SK-N-SH (cell line): ENCODE data around the gene ZSCAN21. TPM values are rescaled to one million over a fixed set of nuclear protein-coding genes. Genes with fewer than 3 reads are reported as not detected.
A peak's percentile ranks its signal among the peaks of the same experiment; 100 is the strongest.

Source experiments
- CTCF ChIA-PET: fragments of 300-600, 350-600 bp; formaldehyde crosslinking; extraction: SDS; loops from one replicate; lab custom pipeline; 2021; lab: Yijun Ruan, JAX
- POLR2A ChIA-PET: fragments of 350-600 bp; sonication (Branson Sonifier 250); formaldehyde crosslinking; extraction: SDS; loops from one replicate; lab custom pipeline; 2020; ENCODE audit warnings: antibody characterized with exemption, inconsistent platforms; lab: Yijun Ruan, JAX
- DNase-seq: peaks from one replicate; pipeline ENCODE4 v3.0.0; 2012
- H2AFZ ChIP-seq: fragments of 200-600 bp; sonication (generic); 2 replicates; pipeline ENCODE4 v1.8.1; 2016; ENCODE audit warnings: antibody characterized with exemption, mild to moderate bottlenecking, low read depth
- H3F3A ChIP-seq: fragments of 200-600 bp; sonication (generic); replicated peaks from 2 replicates; pipeline ENCODE3; 2016; ENCODE audit warnings: antibody characterized with exemption, mild to moderate bottlenecking; ENCODE audit not compliant: insufficient read depth
- H3K27ac ChIP-seq, 2 experiments: fragments of 200-500 bp in 1 of 2; fragments of 200-600 bp in 1 of 2; sonication (Bioruptor generic) in 1 of 2; sonication (generic), shearing (Covaris generic) in 1 of 2; 2 replicates each; pipeline versions ENCODE4 v1.5.1 to v1.6.1; 2014 to 2016; ENCODE audit warnings: low read depth in 2 of 2, inconsistent platforms in 1 of 2, low read length in 1 of 2, mild to moderate bottlenecking in 1 of 2, mixed read lengths in 1 of 2
- H3K27me3 ChIP-seq: fragments of 200-600 bp; sonication (generic), shearing (Covaris generic); 2 replicates; pipeline ENCODE4 v1.6.1; 2016; ENCODE audit warnings: mixed run types; ENCODE audit not compliant: insufficient read depth
- H3K36me3 ChIP-seq, 2 experiments: fragments of 200-500 bp in 1 of 2; fragments of 200-600 bp in 1 of 2; sonication (Bioruptor generic) in 1 of 2; sonication (generic) in 1 of 2; replicated peaks in 1 of 2; 2 replicates each; pipeline versions ENCODE3 to v1.5.1; 2014 to 2016; ENCODE audit warnings: low read length in 1 of 2, mild to moderate bottlenecking in 1 of 2; ENCODE audit not compliant: insufficient read depth in 2 of 2, control insufficient read depth in 1 of 2
- H3K4me1 ChIP-seq, 2 experiments: fragments of 200-500 bp in 1 of 2; fragments of 200-600 bp in 1 of 2; sonication (Bioruptor generic) in 1 of 2; sonication (generic), shearing (Covaris generic) in 1 of 2; 2 replicates each; pipeline versions ENCODE4 v1.5.1 to v1.6.1; 2014 to 2016; ENCODE audit warnings: low read depth in 1 of 2, low read length in 1 of 2, mixed run types in 1 of 2; ENCODE audit not compliant: insufficient read depth in 2 of 2, control insufficient read depth in 1 of 2
- H3K4me2 ChIP-seq: fragments of 200-600 bp; sonication (generic), shearing (Covaris generic); 2 replicates; pipeline ENCODE4 v1.6.1; 2017; ENCODE audit warnings: mixed run types
- H3K4me3 ChIP-seq, 2 experiments: fragments of 200-500 bp in 1 of 2; fragments of 200-600 bp in 1 of 2; sonication (Bioruptor generic) in 1 of 2; sonication (generic), shearing (Covaris generic) in 1 of 2; 2 replicates each; pipeline versions ENCODE4 v1.5.1 to v1.8.1; 2014 to 2016; ENCODE audit warnings: low read depth in 2 of 2, inconsistent platforms in 1 of 2, low read length in 1 of 2, mild to moderate bottlenecking in 1 of 2, mixed read lengths in 1 of 2, moderate library complexity in 1 of 2
- H3K79me2 ChIP-seq: fragments of 200-600 bp; sonication (generic); 2 replicates; pipeline ENCODE4 v1.8.1; 2017; ENCODE audit warnings: mild to moderate bottlenecking; ENCODE audit not compliant: insufficient read depth
- H3K9ac ChIP-seq: fragments of 200-600 bp; sonication (generic); 2 replicates; pipeline ENCODE4 v1.6.1; 2017; ENCODE audit warnings: mixed run types
- H3K9me2 ChIP-seq: fragments of 200-600 bp; sonication (generic); 2 replicates; pipeline ENCODE4 v1.6.1; 2017; ENCODE audit warnings: mixed run types
- H3K9me3 ChIP-seq: fragments of 200-600 bp; sonication (generic); 2 replicates; pipeline ENCODE4 v1.6.1; 2017; ENCODE audit warnings: mixed run types, mild to moderate bottlenecking, moderate library complexity
- H4K20me1 ChIP-seq: fragments of 200-600 bp; sonication (generic); 2 replicates; pipeline ENCODE4 v1.6.1; 2017; ENCODE audit warnings: mild to moderate bottlenecking, mixed run types; ENCODE audit not compliant: insufficient read depth
- FOSL2 ChIP-seq: IDR thresholded peaks from 2 replicates; pipeline ENCODE4 v1.4.0; 2012; ENCODE audit warnings: low read depth, mild to moderate bottlenecking, moderate library complexity, borderline replicate concordance
- FOXM1 ChIP-seq: IDR thresholded peaks from 2 replicates; pipeline ENCODE4 v1.4.0; 2012; ENCODE audit warnings: low read depth, mild to moderate bottlenecking
- GATA2 ChIP-seq: sonication (generic); formaldehyde crosslinking; IDR thresholded peaks from 2 replicates; pipeline ENCODE4 v1.5.0; 2020; ENCODE audit warnings: mild to moderate bottlenecking, missing genetic modification reagents
- MEF2A ChIP-seq: IDR thresholded peaks from 2 replicates; pipeline ENCODE4 v1.4.0; 2012; ENCODE audit warnings: low read depth, borderline replicate concordance
- NFIC ChIP-seq: IDR thresholded peaks from 2 replicates; pipeline ENCODE4 v1.4.0; 2012; ENCODE audit warnings: borderline replicate concordance
- SIN3A ChIP-seq: IDR thresholded peaks from 2 replicates; pipeline ENCODE4 v1.6.1; 2012; ENCODE audit warnings: low read depth, mild to moderate bottlenecking, low read length, moderate library complexity, borderline replicate concordance
- WGBS: methylation state at CpG from one replicate; pipeline ENCODE4 v1.1.6; 2017; ENCODE audit warnings: low lambda C conversion rate; 5-methylcytosine and 5-hydroxymethylcytosine counted together
- polyA plus RNA-seq, 3 experiments: library from polyadenylated mRNA; depleted of rRNA; stranded (reverse); fragments of >200 nt; gene quantifications; 2 replicates each; pipeline ENCODE4 v1.2.3, GENCODE V29; 2012
- TF ChIP-seq, protein P1 (sequence below): fragments of 150-350 bp; IDR thresholded peaks from 2 replicates; pipeline ENCODE4 v1.6.1; 2016; ENCODE audit warnings: mild to moderate bottlenecking, low read depth, low read length
- TF ChIP-seq, protein P2 (sequence below): IDR thresholded peaks from 2 replicates; pipeline ENCODE4; 2012
- TF ChIP-seq, protein P3 (sequence below): fragments of 200-600 bp; sonication (generic); IDR thresholded peaks from 2 replicates; pipeline ENCODE4 v1.6.1; 2017; ENCODE audit warnings: antibody characterized with exemption, mild to moderate bottlenecking, moderate library complexity

The ZSCAN21 gene
- polyA plus RNA-seq, 1 of the 3 experiments (the other 2 are of a cell fraction) = 17.5 TPM

DNA sequence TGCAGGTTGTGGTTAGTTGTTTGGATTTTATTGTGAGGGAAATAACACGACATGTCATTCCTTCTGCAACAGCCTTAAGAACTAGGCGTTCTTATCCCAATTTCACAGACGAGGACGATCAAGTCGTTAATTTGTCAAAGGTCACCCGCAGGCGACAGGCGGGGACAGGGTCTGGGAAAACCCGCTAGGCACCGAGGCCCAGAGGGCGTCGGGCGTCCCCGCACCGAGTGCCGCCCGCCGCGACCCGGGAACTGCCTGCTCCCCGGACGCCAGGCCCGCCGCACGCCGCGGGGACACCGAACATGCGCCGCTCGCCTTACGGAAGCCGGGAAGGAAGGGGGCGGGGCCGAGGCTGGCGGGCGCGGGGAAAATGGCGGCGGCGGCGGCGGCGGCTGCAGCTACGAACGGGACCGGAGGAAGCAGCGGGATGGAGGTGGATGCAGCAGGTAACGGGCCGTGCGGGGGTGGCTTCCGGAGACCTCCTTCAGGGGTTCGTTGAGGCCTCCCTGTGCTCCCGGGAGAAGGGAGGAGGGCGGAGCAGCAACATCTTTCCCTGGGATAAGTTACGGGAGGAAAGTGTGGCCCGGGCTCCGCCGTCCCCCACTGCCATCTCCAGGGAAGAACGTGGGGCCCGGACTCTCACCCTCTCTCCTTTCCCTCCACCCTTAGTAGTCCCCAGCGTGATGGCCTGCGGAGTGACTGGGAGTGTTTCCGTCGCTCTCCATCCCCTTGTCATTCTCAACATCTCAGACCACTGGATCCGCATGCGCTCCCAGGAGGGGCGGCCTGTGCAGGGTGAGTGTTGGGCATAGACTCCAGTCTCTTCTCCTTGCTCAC, 39.3 kb downstream of the ZSCAN21 start, which contains the start of gene COPS6 (continued):
- TF ChIP-seq, protein P1, sequence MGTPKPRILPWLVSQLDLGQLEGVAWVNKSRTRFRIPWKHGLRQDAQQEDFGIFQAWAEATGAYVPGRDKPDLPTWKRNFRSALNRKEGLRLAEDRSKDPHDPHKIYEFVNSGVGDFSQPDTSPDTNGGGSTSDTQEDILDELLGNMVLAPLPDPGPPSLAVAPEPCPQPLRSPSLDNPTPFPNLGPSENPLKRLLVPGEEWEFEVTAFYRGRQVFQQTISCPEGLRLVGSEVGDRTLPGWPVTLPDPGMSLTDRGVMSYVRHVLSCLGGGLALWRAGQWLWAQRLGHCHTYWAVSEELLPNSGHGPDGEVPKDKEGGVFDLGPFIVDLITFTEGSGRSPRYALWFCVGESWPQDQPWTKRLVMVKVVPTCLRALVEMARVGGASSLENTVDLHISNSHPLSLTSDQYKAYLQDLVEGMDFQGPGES = no peak
- TF ChIP-seq NFIC = no peak
- TF ChIP-seq, protein P2, sequence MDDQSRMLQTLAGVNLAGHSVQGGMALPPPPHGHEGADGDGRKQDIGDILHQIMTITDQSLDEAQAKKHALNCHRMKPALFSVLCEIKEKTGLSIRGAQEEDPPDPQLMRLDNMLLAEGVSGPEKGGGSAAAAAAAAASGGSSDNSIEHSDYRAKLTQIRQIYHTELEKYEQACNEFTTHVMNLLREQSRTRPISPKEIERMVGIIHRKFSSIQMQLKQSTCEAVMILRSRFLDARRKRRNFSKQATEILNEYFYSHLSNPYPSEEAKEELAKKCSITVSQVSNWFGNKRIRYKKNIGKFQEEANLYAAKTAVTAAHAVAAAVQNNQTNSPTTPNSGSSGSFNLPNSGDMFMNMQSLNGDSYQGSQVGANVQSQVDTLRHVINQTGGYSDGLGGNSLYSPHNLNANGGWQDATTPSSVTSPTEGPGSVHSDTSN = peak; percentile 19; the same call in 1 of the 2 replicates
- no peak for TF ChIP-seq MEF2A
- TF ChIP-seq, protein P3, sequence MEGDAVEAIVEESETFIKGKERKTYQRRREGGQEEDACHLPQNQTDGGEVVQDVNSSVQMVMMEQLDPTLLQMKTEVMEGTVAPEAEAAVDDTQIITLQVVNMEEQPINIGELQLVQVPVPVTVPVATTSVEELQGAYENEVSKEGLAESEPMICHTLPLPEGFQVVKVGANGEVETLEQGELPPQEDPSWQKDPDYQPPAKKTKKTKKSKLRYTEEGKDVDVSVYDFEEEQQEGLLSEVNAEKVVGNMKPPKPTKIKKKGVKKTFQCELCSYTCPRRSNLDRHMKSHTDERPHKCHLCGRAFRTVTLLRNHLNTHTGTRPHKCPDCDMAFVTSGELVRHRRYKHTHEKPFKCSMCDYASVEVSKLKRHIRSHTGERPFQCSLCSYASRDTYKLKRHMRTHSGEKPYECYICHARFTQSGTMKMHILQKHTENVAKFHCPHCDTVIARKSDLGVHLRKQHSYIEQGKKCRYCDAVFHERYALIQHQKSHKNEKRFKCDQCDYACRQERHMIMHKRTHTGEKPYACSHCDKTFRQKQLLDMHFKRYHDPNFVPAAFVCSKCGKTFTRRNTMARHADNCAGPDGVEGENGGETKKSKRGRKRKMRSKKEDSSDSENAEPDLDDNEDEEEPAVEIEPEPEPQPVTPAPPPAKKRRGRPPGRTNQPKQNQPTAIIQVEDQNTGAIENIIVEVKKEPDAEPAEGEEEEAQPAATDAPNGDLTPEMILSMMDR = no peak
- TF ChIP-seq GATA2 (CRISPR knock-in tag) = no peak
- 0 out of 2 replicates have a peak, but pooled peaks have one; percentile 58 for TF ChIP-seq SIN3A
- no peak for TF ChIP-seq FOXM1

DNA sequence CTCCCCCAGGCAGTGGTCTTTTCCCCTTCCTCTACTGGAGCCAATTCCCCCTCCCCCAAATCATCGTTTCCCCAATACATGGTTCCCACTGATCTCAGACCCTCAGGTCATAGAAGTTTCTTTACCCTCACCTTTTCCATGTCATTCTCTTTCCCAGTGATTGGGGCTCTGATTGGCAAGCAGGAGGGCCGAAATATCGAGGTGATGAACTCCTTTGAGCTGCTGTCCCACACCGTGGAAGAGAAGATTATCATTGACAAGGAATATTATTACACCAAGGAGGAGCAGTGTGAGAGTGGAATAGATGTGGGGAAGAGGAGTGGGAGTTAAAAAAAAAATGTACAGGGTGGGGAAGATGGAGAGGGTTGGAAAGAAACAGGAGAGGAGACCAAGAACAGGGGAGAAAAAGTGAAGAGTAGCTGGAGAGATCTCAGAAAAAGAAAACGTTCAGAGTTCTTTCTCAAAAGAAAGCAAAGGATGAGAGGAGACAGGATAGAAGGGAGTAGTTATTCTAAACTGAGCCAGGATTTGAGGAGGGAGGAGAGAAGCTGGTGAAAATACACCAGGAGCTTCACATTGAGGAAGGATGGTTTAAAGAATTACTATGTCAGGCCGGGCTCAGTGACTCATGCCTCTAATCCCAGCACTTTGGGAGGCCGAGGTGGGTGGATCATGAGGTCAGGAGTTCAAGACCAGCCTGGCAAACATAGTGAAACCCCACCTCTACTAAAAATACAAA, 40.1 kb downstream of the ZSCAN21 start:
- peaks cover 38 to 45% of the 10 kb centered on the region in 2 experiments for H3K36me3 ChIP-seq
- peaks cover 32 to 33% of the 10 kb centered on the region in 2 experiments for H3K4me1 ChIP-seq
- H3K27ac ChIP-seq = peak overlapping the region; percentile 84 to 98
- H3K4me2 ChIP-seq = peak overlapping the region; percentile 93
- no peaks in the 10 kb centered on the region for H4K20me1 ChIP-seq
- peaks cover 80% of the 10 kb centered on the region for H3F3A ChIP-seq
- POLR2A ChIA-PET = interaction anchor here (7.5 kb wide), 1 partner anchor 11 kb away, joined by 98 read pairs; the partner anchor contains the start of genes AP4M1 and MCM7
- no peak for DNase-seq
- H3K4me3 ChIP-seq = peak overlapping the region; percentile 71 to 87
- peak overlapping the region; percentile 87 for H3K9ac ChIP-seq
- TF ChIP-seq FOXM1 (no peak), FOSL2 (0 out of 2 replicates have a peak, but pooled peaks have one; percentile 4)
- no peaks in the 10 kb centered on the region for H3K9me2 ChIP-seq
- H3K79me2 ChIP-seq = peaks cover 58% of the 10 kb centered on the region
- CTCF ChIA-PET = interaction anchor here (0.8 to 1.2 kb wide), 3 partner anchors 9 to 45 kb away, joined by 3 to 4 read pairs (median 3); partner anchors contain the start of gene AP4M1
- no peaks in the 10 kb centered on the region for H3K9me3 ChIP-seq
- no peaks in the 10 kb centered on the region for H3K27me3 ChIP-seq
- WGBS = 8% methylated on average over 7 of the region's 7 CpGs
- peak overlapping the region; percentile 64; the same call in 1 of the 2 replicates for H2AFZ ChIP-seq
